Heart left ventricle (tissue), 16 donors: ENCODE data around the gene HNRNPH1. TPM values are rescaled to one million over a fixed set of nuclear protein-coding genes. Genes with fewer than 3 reads are reported as not detected.
A peak's percentile ranks its signal among the peaks of the same experiment; 100 is the strongest.

Experiments used
- ATAC-seq, 4 donors: fragments of 200-7000 bp; cut with Tn5 transposase; one replicate each; pipeline ENCODE4 v1.9.1; 2020 to 2022; ENCODE audit warnings: moderate library complexity in 4 of 4, mild to moderate bottlenecking in 3 of 4, moderate number of reproducible peaks in 1 of 4
- DNase-seq, 5 donors: peaks; one replicate each; pipeline ENCODE4 v3.0.0-alpha.2; 2020
- H3K27ac ChIP-seq, 12 donors: fragments of 200-600 bp; sonication (generic) in 4 of 12; one replicate each; pipeline versions ENCODE4 v1.5.0 to v1.8.0; 2016 to 2022; ENCODE audit warnings: mild to moderate bottlenecking in 2 of 12
- H3K27me3 ChIP-seq, 9 donors: fragments of 200-600 bp; sonication (generic) in 2 of 9; one replicate each; pipeline versions ENCODE4 v1.5.1 to v1.8.0; 2016 to 2022; ENCODE audit warnings: mild to moderate bottlenecking in 3 of 9
- H3K36me3 ChIP-seq, 9 donors: fragments of 200-600 bp; sonication (generic) in 2 of 9; one replicate each; pipeline versions ENCODE4 v1.5.0 to v1.8.0; 2018 to 2022; ENCODE audit warnings: mild to moderate bottlenecking in 2 of 9
- H3K4me1 ChIP-seq, 12 donors: fragments of 200-600 bp; sonication (generic) in 4 of 12; one replicate each; pipeline versions ENCODE4 v1.5.0 to v1.8.0; 2016 to 2022; ENCODE audit warnings: mild to moderate bottlenecking in 3 of 12
- H3K4me3 ChIP-seq, 12 donors: fragments of 200-600 bp; sonication (generic) in 4 of 12; one replicate each; pipeline versions ENCODE4 v1.5.0 to v1.8.0; 2017 to 2022; ENCODE audit warnings: mild to moderate bottlenecking in 9 of 12, moderate library complexity in 4 of 12
- H3K9me3 ChIP-seq, 12 donors: fragments of 200-600 bp; sonication (generic) in 4 of 12; one replicate each; pipeline versions ENCODE4 v1.5.0 to v1.8.0; 2016 to 2022; ENCODE audit warnings: mild to moderate bottlenecking in 1 of 12
- CTCF ChIP-seq, 12 donors: fragments of 200-600 bp; sonication (generic) in 4 of 12; IDR thresholded peaks; one replicate each; pipeline versions ENCODE4 v1.5.0 to v1.8.0; 2018 to 2022; ENCODE audit warnings: antibody characterized with exemption in 12 of 12, mild to moderate bottlenecking in 5 of 12
- POLR2A ChIP-seq, 2 donors: fragments of 450-650 bp; IDR thresholded peaks; one replicate each; pipeline ENCODE4 v1.6.1; 2017; ENCODE audit warnings: antibody characterized with exemption in 2 of 2, mild to moderate bottlenecking in 2 of 2, moderate library complexity in 2 of 2
- WGBS, 4 donors: extraction: QIAGEN DNeasy Blood & Tissue Kit in 2 of 4; methylation state at CpG; one replicate each; pipeline versions ENCODE4 v1.1.5 to v1.1.7; 2013 to 2018; 5-methylcytosine and 5-hydroxymethylcytosine counted together
- intact Hi-C, 10 donors: fragments of 100-400 bp; cut with DNase I; formaldehyde crosslinking; loops; one replicate each; pipeline versions ENCODE4 v1.11.1 to v1.14.2; 2022
- polyA plus RNA-seq, 2 donors: library from polyadenylated mRNA; stranded (reverse); fragments of 200-250 nt; gene quantifications; one replicate each; pipeline ENCODE4 v1.2.3, GENCODE V29; 2013
- total RNA-seq, 9 donors: library from RNA; depleted of rRNA in 2 of 9; stranded (reverse); fragments of >200 nt in 2 of 9; fragmentation: NEBNext Ultra II Directional in 3 of 9; extraction: Animal tissue kit (Norgen Biotek cat#: 25700) in 3 of 9; gene quantifications; one replicate each; pipeline versions ENCODE4 v1.1.0 to v1.2.4, GENCODE V29; 2016 to 2023
- donor health status: ischemic (EF 13 %, LVEDD 7.1; RV severe dilation, severe dysfunction).
- donor health status: healthy with polysubstance abuse.
- donor health status: DM: no; HTN: yes; CAD: no.
- donor health status: DM: no; HTN: no; CAD: no.
- donor health status: ischemic (EF 25% LVEDD 6.9; RV normal size, moderate dysfunction).
- donor health status: ischemic (EF 25% LVEDD 5.7; RV mildly dilated, moderate dysfunction).
- donor health status: healthy.
- donor health status: DM: yes; HTN: yes; CAD: no.
- donor health status: ischemic (EF 35%, LVEDD 5.7; RV mildly dilated, moderate dysfunction).
- donor health status: nonischemic (EF 11% LVEDD 7.7; RV severe dilation, severe dysfunction).
- donor health status: DM: yes; HTN: yes; CAD: no.
- donor health status: PGD.
- donor health status: ischemic (EF 29% LVEDD 5.4; RV normal size, mild dysfunction).
- donor health status: nonischemic (EF 23%, LVEDD 6.1; RV moderate dilation, normal function).

Gene HNRNPH1
- total and polyA plus RNA-seq, 11 donors = 106 to 252 (median 178) TPM

GRCh38 chr5:179601871-179602625 is 21.4 kb downstream of the HNRNPH1 start:
- no peaks in the 10 kb centered on the region for H3K27me3 ChIP-seq
- no peak overlapping the region for H3K4me3 ChIP-seq
- ATAC-seq = no peak
- 92 to 95% (median 93%) methylated on average over 14 to 18 of the region's 18 CpGs for WGBS, 4 donors
- peaks cover 0 to 10% (median under 1%) of the 10 kb centered on the region in 12 donors for H3K4me1 ChIP-seq
- DNase-seq = no peak
- no peak for TF ChIP-seq CTCF (IDR thresholded peaks at IDR 0.05)
- no peak for TF ChIP-seq POLR2A (IDR thresholded peaks at IDR 0.05)
- intact Hi-C loops = no loop called here
- H3K27ac ChIP-seq = no peak overlapping the region
- H3K9me3 ChIP-seq = no peaks in the 10 kb centered on the region
- H3K36me3 ChIP-seq = peaks cover 2 to 100% (median 97%) of the 10 kb centered on the region in 9 donors

- intact Hi-C loops = no loop called here
- TF ChIP-seq CTCF (IDR thresholded peaks at IDR 0.05) (no peak), POLR2A (IDR thresholded peaks at IDR 0.05) (no peak)
- Histone ChIP-seq H3K27me3 (no peaks in the 10 kb centered on the region), H3K27ac (peak overlapping the region in 1 of 12 donors; percentile 67), H3K9me3 (no peaks in the 10 kb centered on the region), H3K36me3 (peaks cover 2 to 100% (median 97%) of the 10 kb centered on the region in 9 donors), H3K4me1 (peaks cover 0 to 4% (median 0%) of the 10 kb centered on the region in 12 donors), H3K4me3 (no peak overlapping the region)
- WGBS, 4 donors = 88 to 92% (median 90%) methylated on average over 9 of the region's 9 CpGs
- ATAC-seq = peak in 2 of 4 donors; percentile 6 to 40
- no peak for DNase-seq
Observed at GRCh38 chr5:179599973-179600372, 23.5 kb downstream of the HNRNPH1 start.

- peak in 1 of 4 donors; percentile 12 for ATAC-seq
- 89 to 97% (median 93%) methylated on average over 11 to 16 of the region's 16 CpGs for WGBS, 4 donors
- no peak for TF ChIP-seq CTCF (IDR thresholded peaks at IDR 0.05)
- no peak for TF ChIP-seq POLR2A (IDR thresholded peaks at IDR 0.05)
- no peak for DNase-seq
- Histone ChIP-seq H3K27ac (peak overlapping the region in 1 of 12 donors; percentile 67), H3K4me1 (peaks cover 0 to 4% (median 0%) of the 10 kb centered on the region in 12 donors), H3K9me3 (no peaks in the 10 kb centered on the region), H3K36me3 (peaks cover 2 to 100% (median 98%) of the 10 kb centered on the region in 9 donors), H3K4me3 (no peak overlapping the region), H3K27me3 (no peaks in the 10 kb centered on the region)
- intact Hi-C loops = no loop called here
Observed at GRCh38 chr5:179599566-179599965, 23.9 kb downstream of the HNRNPH1 start.

GRCh38 chr5:179599100-179599499 is 24.4 kb downstream of the HNRNPH1 start:
- TF ChIP-seq POLR2A (IDR thresholded peaks at IDR 0.05) = no peak
- TF ChIP-seq CTCF (IDR thresholded peaks at IDR 0.05) = no peak
- Histone ChIP-seq H3K27me3 (no peaks in the 10 kb centered on the region), H3K4me1 (peaks cover 0 to 4% (median 0%) of the 10 kb centered on the region in 12 donors), H3K4me3 (no peak overlapping the region), H3K27ac (peak overlapping the region in 1 of 12 donors; percentile 67), H3K9me3 (no peaks in the 10 kb centered on the region), H3K36me3 (peaks cover 2 to 100% (median 96%) of the 10 kb centered on the region in 9 donors)
- WGBS, 4 donors = 81 to 93% (median 88%) methylated on average over 8 to 9 of the region's 9 CpGs
- DNase-seq (no peak), ATAC-seq (no peak)
- intact Hi-C loops = no loop called here
